Calu3 (cell line): Measurements from ENCODE around the gene PPP2R2C. TPM values are rescaled to one million over a fixed set of nuclear protein-coding genes. Genes with fewer than 3 reads are reported as not detected.

Experiments
- BruUV-seq: library from RNA; stranded (reverse); fragments of 400-500 nt; replicated peaks from 2 replicates; lab custom pipeline; 2021; lab: Mats Ljungman, UMichigan
- CTCF ChIA-PET: fragments of 300-600 bp; sonication (Branson Sonifier 250); formaldehyde crosslinking; loops from one replicate; lab custom pipeline; 2022; ENCODE audit warnings: antibody characterized with exemption; lab: Charles Lee
- DNase-seq: peaks from one replicate; pipeline ENCODE4 v3.0.0; 2022
- H3K27ac Mint-ChIP-seq: one replicate; pipeline ENCODE4 v1.8.0; 2022; ENCODE audit warnings: mixed read lengths; ENCODE audit not compliant: unreplicated experiment
- H3K27me3 Mint-ChIP-seq: one replicate; pipeline ENCODE4 v1.8.0; 2022; ENCODE audit warnings: mixed read lengths; ENCODE audit not compliant: unreplicated experiment
- H3K36me3 Mint-ChIP-seq: one replicate; pipeline ENCODE4 v1.8.0; 2022; ENCODE audit warnings: mild to moderate bottlenecking, moderate library complexity, mixed read lengths; ENCODE audit not compliant: insufficient read depth, unreplicated experiment
- H3K4me1 Mint-ChIP-seq: one replicate; pipeline ENCODE4 v1.8.0; 2022; ENCODE audit warnings: mild to moderate bottlenecking, low read depth, mixed read lengths; ENCODE audit not compliant: unreplicated experiment
- H3K4me3 Mint-ChIP-seq: one replicate; pipeline ENCODE4 v1.8.0; 2022; ENCODE audit warnings: mild to moderate bottlenecking, low read depth, moderate library complexity, mixed read lengths; ENCODE audit not compliant: unreplicated experiment
- H3K9me3 Mint-ChIP-seq: one replicate; pipeline ENCODE4 v1.8.0; 2022; ENCODE audit warnings: low read depth, mixed read lengths; ENCODE audit not compliant: unreplicated experiment
- CTCF ChIP-seq: fragments of 200-600 bp; IDR thresholded peaks from one replicate; pipeline ENCODE4 v1.8.0; 2022; ENCODE audit warnings: antibody characterized with exemption; ENCODE audit not compliant: unreplicated experiment
- intact Hi-C: fragments of 100-400 bp; cut with micrococcal nuclease; formaldehyde crosslinking; loops from one replicate; pipeline ENCODE4 v1.10.0; 2022; ENCODE audit not compliant: unreplicated experiment
- total RNA-seq: library from RNA; stranded (reverse); gene quantifications from 2 replicates; pipeline ENCODE4 v1.2.3, GENCODE V29; 2022

Gene PPP2R2C
- total RNA-seq, 1 experiment from 2014 or later, result 9.4 TPM

GRCh38 chr4:6449335-6449734, 23.1 kb downstream of the PPP2R2C start:
- intact Hi-C loops, result no loop called here

GRCh38 chr4:6448476-6449170, 23.8 kb downstream of the PPP2R2C start:
- Mint-ChIP-seq H3K27me3 (no peaks in the 10 kb centered on the region), H3K36me3 (no peaks in the 10 kb centered on the region), H3K27ac (no peak overlapping the region), H3K4me3 (no peak overlapping the region), H3K4me1 (peaks cover 8% of the 10 kb centered on the region), H3K9me3 (no peaks in the 10 kb centered on the region)
- CTCF ChIA-PET, result no interaction called here
- TF ChIP-seq CTCF, result no peak
- intact Hi-C loops, result no loop called here
- DNase-seq, result no peak
- no TSS peak for BruUV-seq

More at GRCh38 chr4:6449335-6449734, 23.1 kb downstream of the PPP2R2C start:
- H3K4me3 Mint-ChIP-seq, result no peak overlapping the region
- H3K27ac Mint-ChIP-seq, result no peak overlapping the region
- BruUV-seq, result no TSS peak
- no peak for DNase-seq
- CTCF ChIA-PET, result no interaction called here
- H3K36me3 Mint-ChIP-seq, result no peaks in the 10 kb centered on the region
- peaks cover 8% of the 10 kb centered on the region for H3K4me1 Mint-ChIP-seq
- H3K9me3 Mint-ChIP-seq, result no peaks in the 10 kb centered on the region
- H3K27me3 Mint-ChIP-seq, result no peaks in the 10 kb centered on the region
- no peak for TF ChIP-seq CTCF

- intact Hi-C loops, result no loop called here
- H3K4me1 Mint-ChIP-seq, result peaks cover 8% of the 10 kb centered on the region
- no peaks in the 10 kb centered on the region for H3K36me3 Mint-ChIP-seq
- CTCF ChIA-PET, result no interaction called here
- BruUV-seq, result no TSS peak
- no peak overlapping the region for H3K27ac Mint-ChIP-seq
- H3K27me3 Mint-ChIP-seq, result no peaks in the 10 kb centered on the region
- no peak for DNase-seq
- no peaks in the 10 kb centered on the region for H3K9me3 Mint-ChIP-seq
- no peak for TF ChIP-seq CTCF
- no peak overlapping the region for H3K4me3 Mint-ChIP-seq
These were observed 24.7 kb downstream of the PPP2R2C start for GRCh38 chr4:6447672-6448171.

- intact Hi-C loops, result no loop called here
- no TSS peak for BruUV-seq
- TF ChIP-seq CTCF, result no peak
- H3K27me3 Mint-ChIP-seq, result no peaks in the 10 kb centered on the region
- no peaks in the 10 kb centered on the region for H3K9me3 Mint-ChIP-seq
- H3K4me3 Mint-ChIP-seq, result no peak overlapping the region
- H3K27ac Mint-ChIP-seq, result no peak overlapping the region
- CTCF ChIA-PET, result no interaction called here
- peaks cover 8% of the 10 kb centered on the region for H3K4me1 Mint-ChIP-seq
- no peak for DNase-seq
- H3K36me3 Mint-ChIP-seq, result no peaks in the 10 kb centered on the region
These were observed 25.6 kb downstream of the PPP2R2C start for GRCh38 chr4:6446538-6447451.
